Epithelial cell of proximal tubule (primary cell): ENCODE results near the gene HSPB1. TPM values are rescaled to one million over a fixed set of nuclear protein-coding genes. Genes with fewer than 3 reads are reported as not detected.
A peak's percentile ranks its signal among the peaks of the same experiment; 100 is the strongest.

Experiments used
- DNase-seq: peaks from one replicate; pipeline ENCODE4 v3.0.0-alpha.2; 2011; ENCODE audit warnings: low read depth
- H3K4me3 ChIP-seq: 2 replicates; pipeline ENCODE4 v1.5.1; 2011; ENCODE audit warnings: low read depth, mild to moderate bottlenecking, low read length
- CTCF ChIP-seq: conservative IDR thresholded peaks from 2 replicates; pipeline ENCODE4 v1.5.1; 2012; ENCODE audit warnings: low read depth, mild to moderate bottlenecking, low read length
- total RNA-seq: library from RNA; depleted of rRNA; stranded (reverse); fragments of >200 nt; gene quantifications from 2 replicates; pipeline ENCODE4 v1.2.3, GENCODE V29; 2015

The HSPB1 gene
- total RNA-seq, 1 donor from 2014 or later, result 435 TPM

- TF ChIP-seq CTCF, result peak; percentile 8
- DNase-seq, result peak; percentile 52
- no peak overlapping the region for H3K4me3 ChIP-seq
These were observed 36.0 kb downstream of the HSPB1 start for GRCh38 chr7:76338298-76339084.

GRCh38 chr7:76340617-76341131 is 38.2 kb downstream of the HSPB1 start:
- no peak for TF ChIP-seq CTCF
- DNase-seq, result no peak
- no peak overlapping the region for H3K4me3 ChIP-seq

- H3K4me3 ChIP-seq, result no peak overlapping the region
- DNase-seq, result no peak
- TF ChIP-seq CTCF, result no peak
These were observed 39.7 kb downstream of the HSPB1 start for GRCh38 chr7:76342222-76342621.

GRCh38 chr7:76343294-76343930 is 40.9 kb downstream of the HSPB1 start:
- no peak for TF ChIP-seq CTCF
- no peak overlapping the region for H3K4me3 ChIP-seq
- DNase-seq, result no peak

GRCh38 chr7:76343931-76344321 is 41.5 kb downstream of the HSPB1 start:
- no peak overlapping the region for H3K4me3 ChIP-seq
- DNase-seq, result no peak
- no peak for TF ChIP-seq CTCF

- TF ChIP-seq CTCF, result no peak
- no peak overlapping the region for H3K4me3 ChIP-seq
- DNase-seq, result no peak
These were observed 43.6 kb downstream of the HSPB1 start for GRCh38 chr7:76346097-76346496.

GRCh38 chr7:76346778-76347177 is 44.3 kb downstream of the HSPB1 start:
- TF ChIP-seq CTCF, result no peak
- DNase-seq, result no peak
- H3K4me3 ChIP-seq, result no peak overlapping the region
